Right lobe of liver (tissue), 6 donors: ENCODE data around the gene C4orf50. TPM values are rescaled to one million over a fixed set of nuclear protein-coding genes. Genes with fewer than 3 reads are reported as not detected.

ENCODE experiments used
- ATAC-seq, 4 donors: fragments of 200-7000 bp; cut with Tn5 transposase; one replicate each; pipeline ENCODE4 v1.9.1; 2020; ENCODE audit warnings: mild to moderate bottlenecking in 4 of 4, moderate library complexity in 4 of 4
- DNase-seq, 3 donors: peaks; one replicate each; pipeline ENCODE4 v3.0.0-alpha.2; 2020
- H3K27ac ChIP-seq, 3 donors: fragments of 200-600 bp; one replicate each; pipeline ENCODE4 v1.8.0; 2022
- H3K27me3 ChIP-seq, 2 donors: fragments of 200-600 bp; one replicate each; pipeline ENCODE4 v1.8.0; 2022
- H3K36me3 ChIP-seq, 4 donors: fragments of 200-600 bp; sonication (generic) in 1 of 4; one replicate each; pipeline versions ENCODE4 v1.5.1 to v1.8.0; 2017 to 2022; ENCODE audit warnings: control low read depth in 1 of 4
- H3K4me1 ChIP-seq, 4 donors: fragments of 200-600 bp; sonication (generic) in 1 of 4; one replicate each; pipeline versions ENCODE4 v1.5.1 to v1.8.0; 2017 to 2022; ENCODE audit warnings: control low read depth in 1 of 4
- H3K4me3 ChIP-seq, 3 donors: fragments of 200-600 bp; one replicate each; pipeline ENCODE4 v1.8.0; 2022
- H3K9me3 ChIP-seq, 4 donors: fragments of 200-600 bp; sonication (generic) in 1 of 4; one replicate each; pipeline versions ENCODE4 v1.5.1 to v1.8.0; 2017 to 2022; ENCODE audit warnings: control low read depth in 1 of 4
- CTCF ChIP-seq, 4 donors: fragments of 200-600 bp in 3 of 4; fragments of 450-650 bp in 1 of 4; IDR thresholded peaks; one replicate each; pipeline versions ENCODE4 v1.5.1 to v1.8.0; 2016 to 2022; ENCODE audit warnings: antibody characterized with exemption in 4 of 4, mild to moderate bottlenecking in 2 of 4
- POLR2A ChIP-seq: fragments of 450-650 bp; IDR thresholded peaks from one replicate; pipeline ENCODE4 v1.6.1; 2017; ENCODE audit warnings: antibody characterized with exemption, mild to moderate bottlenecking
- WGBS: methylation state at CpG from one replicate; pipeline ENCODE4 v1.1.6; 2018; ENCODE audit warnings: low coverage, low lambda C conversion rate; ENCODE audit not compliant: insufficient coverage; ENCODE audit errors: missing lambda C conversion rate; 5-methylcytosine and 5-hydroxymethylcytosine counted together
- intact Hi-C, 2 donors: fragments of 100-400 bp; cut with DNase I; formaldehyde crosslinking; loops; one replicate each; pipeline versions ENCODE4 v1.11.2 to v1.14.1; 2022
- total RNA-seq, 6 experiments: library from RNA; depleted of rRNA in 2 of 6; stranded (reverse); fragments of >200 nt in 2 of 6; fragmentation: NEBNext Ultra II Directional in 3 of 6; extraction: Animal tissue kit (Norgen Biotek cat#: 25700) in 3 of 6; gene quantifications; one replicate each; pipeline versions ENCODE4 v1.1.0 to v1.2.4, GENCODE V29; 2016 to 2023
- donor health status: DM: no; HTN: yes; CAD: no.
- donor health status: DM: no; HTN: no; CAD: no.
- donor health status: DM: no; HTN: no; CAD: no.
- donor health status: DM: no; HTN: yes; CAD: no.
- donor health status: DM: no; HTN: yes; CAD: no.

The C4orf50 gene
- total RNA-seq, 6 experiments from 2014 or later = under 0.01 to 0.06 TPM; not detected in 4

DNA sequence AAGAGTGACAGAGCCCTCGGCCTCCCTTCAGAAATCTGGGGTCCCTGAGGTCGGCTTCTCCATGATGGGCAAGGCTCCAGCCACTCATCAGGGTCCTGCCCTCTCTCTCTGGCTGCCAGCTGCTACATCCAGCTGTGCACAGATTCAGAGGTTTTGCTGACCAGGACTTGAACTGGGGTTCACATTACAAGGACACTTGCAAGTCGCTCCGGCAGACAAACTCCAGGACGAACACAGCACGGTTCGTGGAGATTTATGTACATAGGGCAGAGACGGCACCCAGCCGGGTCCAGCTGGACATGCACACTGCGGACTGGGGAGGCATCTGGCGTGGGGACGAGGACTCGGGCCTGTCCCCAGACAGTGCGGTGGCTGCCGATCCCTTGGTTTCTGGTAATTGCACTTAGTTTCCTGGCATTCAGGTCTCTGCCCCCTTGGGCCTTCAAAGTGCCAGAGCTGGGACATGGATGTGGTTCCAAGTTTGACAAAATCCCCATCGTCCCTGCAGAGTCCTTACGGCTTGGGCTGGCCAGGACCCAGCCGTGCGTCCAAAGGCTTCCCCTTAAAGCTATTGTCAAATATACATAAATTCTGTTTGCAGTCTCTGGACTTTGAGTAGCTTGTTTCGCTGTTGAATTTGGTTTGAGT is 6.2 kb upstream of the C4orf50 start:
- intact Hi-C loops = no loop called here
- Histone ChIP-seq H3K36me3 (no peaks in the 10 kb centered on the region), H3K27me3 (no peaks in the 10 kb centered on the region), H3K9me3 (no peaks in the 10 kb centered on the region), H3K4me3 (no peak overlapping the region), H3K27ac (no peak overlapping the region), H3K4me1 (no peaks in the 10 kb centered on the region)
- TF ChIP-seq CTCF (IDR thresholded peaks at IDR 0.05) (no peak), POLR2A (no peak)
- WGBS = 59% methylated on average over 10 of the region's 20 CpGs
- ATAC-seq (no peak), DNase-seq (no peak)

DNA sequence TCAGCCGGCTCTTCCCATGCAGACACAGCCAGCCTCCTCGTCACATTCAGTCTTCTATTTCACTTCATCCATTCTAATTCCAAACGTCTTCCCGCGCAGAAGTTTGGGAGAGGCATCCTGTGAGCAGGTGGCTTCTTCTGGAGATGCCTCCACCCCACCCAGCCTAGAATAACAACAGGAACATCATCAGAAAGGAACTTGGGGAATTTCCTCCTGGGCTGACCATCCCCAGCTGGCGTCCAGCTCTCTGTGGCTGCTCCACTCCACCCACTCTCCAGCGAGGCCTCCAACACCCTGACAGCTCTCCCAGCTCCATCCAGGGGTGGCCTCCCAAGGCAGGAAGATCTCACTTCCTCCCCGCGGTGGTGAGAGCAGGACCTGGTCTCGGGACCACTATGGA is 5.5 kb upstream of the C4orf50 start:
- DNase-seq (no peak), ATAC-seq (no peak)
- H3K4me1 ChIP-seq = no peaks in the 10 kb centered on the region
- TF ChIP-seq POLR2A = no peak
- TF ChIP-seq CTCF (IDR thresholded peaks at IDR 0.05) = no peak
- WGBS = 84% methylated on average over 7 of the region's 10 CpGs
- no peaks in the 10 kb centered on the region for H3K36me3 ChIP-seq
- no peak overlapping the region for H3K4me3 ChIP-seq
- intact Hi-C loops = no loop called here
- H3K9me3 ChIP-seq = no peaks in the 10 kb centered on the region
- no peak overlapping the region for H3K27ac ChIP-seq
- H3K27me3 ChIP-seq = no peaks in the 10 kb centered on the region

GRCh38 chr4:6022607-6023288 is 4.5 kb upstream of the C4orf50 start:
- H3K36me3 ChIP-seq = no peaks in the 10 kb centered on the region
- WGBS = 52% methylated on average over 5 of the region's 30 CpGs
- no peak overlapping the region for H3K4me3 ChIP-seq
- intact Hi-C loops = no loop called here
- no peak for TF ChIP-seq POLR2A
- TF ChIP-seq CTCF (IDR thresholded peaks at IDR 0.05) = no peak
- H3K4me1 ChIP-seq = no peaks in the 10 kb centered on the region
- ATAC-seq = no peak
- H3K27me3 ChIP-seq = no peaks in the 10 kb centered on the region
- H3K9me3 ChIP-seq = no peaks in the 10 kb centered on the region
- DNase-seq = no peak
- H3K27ac ChIP-seq = no peak overlapping the region

DNA sequence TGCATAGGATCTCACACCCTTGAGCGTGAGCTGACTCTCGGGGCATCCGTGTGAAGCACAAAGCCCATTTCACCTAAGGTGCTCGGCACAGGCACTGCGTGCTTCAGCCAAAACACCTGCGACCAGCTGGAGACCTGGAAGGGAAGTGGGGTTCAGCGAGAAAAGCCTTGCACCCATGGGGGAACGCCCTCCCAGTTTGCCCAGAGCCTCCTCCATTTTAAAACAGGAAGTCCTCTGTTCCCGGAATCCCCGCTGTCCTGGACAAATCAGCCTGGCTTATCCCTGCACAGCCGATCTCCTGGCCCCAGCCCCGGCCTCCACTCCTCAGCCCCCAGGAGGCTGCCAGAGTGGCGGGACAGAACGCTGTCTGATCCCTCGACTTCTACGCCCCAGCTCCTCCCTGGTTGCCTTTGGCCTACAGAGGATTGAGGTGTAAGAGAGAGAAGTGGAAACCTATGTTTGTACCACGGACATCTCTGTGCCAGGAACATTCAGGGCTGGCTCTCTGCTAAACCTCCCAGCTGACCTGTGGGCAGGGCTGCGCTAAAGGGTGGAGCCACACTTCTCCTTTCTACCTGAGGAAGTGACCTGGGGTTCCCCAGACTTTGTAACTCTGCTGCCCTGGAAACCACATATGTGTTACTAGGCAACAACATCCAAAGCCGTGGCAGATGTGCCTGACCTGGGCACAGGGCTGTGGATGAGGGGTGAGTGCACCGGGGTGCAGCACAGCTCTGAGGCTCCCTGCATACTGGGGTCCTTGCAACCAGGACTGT is 3.8 kb upstream of the C4orf50 start:
- no peaks in the 10 kb centered on the region for H3K27me3 ChIP-seq
- H3K9me3 ChIP-seq = no peaks in the 10 kb centered on the region
- H3K4me3 ChIP-seq = no peak overlapping the region
- no peaks in the 10 kb centered on the region for H3K4me1 ChIP-seq
- H3K36me3 ChIP-seq = no peaks in the 10 kb centered on the region
- no peak for ATAC-seq
- DNase-seq = no peak
- WGBS = 60% methylated on average over 1 of the region's 20 CpGs
- intact Hi-C loops = no loop called here
- no peak for TF ChIP-seq CTCF (IDR thresholded peaks at IDR 0.05)
- TF ChIP-seq POLR2A = no peak
- H3K27ac ChIP-seq = no peak overlapping the region
